ENCODE data around the gene BCKDHA.

Gene BCKDHA

GRCh38 chr19:41384351-41384750 lies 13.3 kb upstream of the BCKDHA start:
- Histone ChIP-seq H3K27me3 (ENCODE audit: control insufficient read depth in 5 of 5, insufficient read depth in 4 of 5, low read length in 5 of 5) (no peaks in the 10 kb centered on the region), H3K9me3 (ENCODE audit: control insufficient read depth in 5 of 5, low read length in 5 of 5) (no peaks in the 10 kb centered on the region), H3K27ac (ENCODE audit: low read depth, low read length) (no peak overlapping the region), H3K4me1 (ENCODE audit: control insufficient read depth in 5 of 5, insufficient read depth in 5 of 5, low read length in 5 of 5) (peaks cover 0 to 9% (median 0%) of the 10 kb centered on the region in 5 donors), H3K9ac (ENCODE audit: low read length in 5 of 5) (no peak overlapping the region), H3K4me3 (ENCODE audit: low read depth in 1 of 5, low read length in 5 of 5) (no peak overlapping the region), H3K36me3 (ENCODE audit: control insufficient read depth in 5 of 5, insufficient read depth in 5 of 5, low read length in 5 of 5) (peaks cover 0 to 41% (median 28%) of the 10 kb centered on the region in 5 donors)

GRCh38 chr19:41386442-41386841 lies 11.2 kb upstream of the BCKDHA start:
- no peaks in the 10 kb centered on the region for H3K4me1 ChIP-seq (ENCODE audit: control insufficient read depth in 5 of 5, insufficient read depth in 5 of 5, low read length in 5 of 5)
- no peak overlapping the region for H3K27ac ChIP-seq (ENCODE audit: low read depth, low read length)
- H3K36me3 ChIP-seq (ENCODE audit: control insufficient read depth in 5 of 5, insufficient read depth in 5 of 5, low read length in 5 of 5), result peaks cover 0 to 57% (median 45%) of the 10 kb centered on the region in 5 donors

DNA sequence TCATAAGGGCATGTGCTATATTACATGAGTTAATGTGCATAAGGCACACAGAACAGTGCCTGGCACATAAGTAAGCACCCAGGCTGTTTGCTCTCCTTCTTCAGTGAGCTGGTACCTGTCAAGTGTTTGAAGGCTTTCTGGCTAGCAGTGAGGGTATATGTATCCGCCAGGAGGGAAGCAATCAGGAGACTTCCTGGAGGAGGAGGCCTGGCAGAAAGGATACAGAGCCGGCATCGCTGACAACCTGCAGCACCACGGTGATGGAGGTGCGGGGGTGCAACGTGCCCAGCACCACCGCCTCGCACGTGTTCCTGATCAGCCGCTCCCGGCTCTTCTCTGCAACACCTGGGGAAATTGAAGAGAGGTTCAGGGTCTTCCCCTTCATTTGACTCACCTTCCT lies 6.0 kb upstream of the BCKDHA start:
- H3K36me3 ChIP-seq (ENCODE audit: control insufficient read depth in 5 of 5, insufficient read depth in 5 of 5, low read length in 5 of 5), result peaks cover 0 to 46% (median 38%) of the 10 kb centered on the region in 5 donors

More at GRCh38 chr19:41386442-41386841, 11.2 kb upstream of the BCKDHA start:
- H3K9ac ChIP-seq (ENCODE audit: low read length in 5 of 5), result no peak overlapping the region
- no peak overlapping the region for H3K4me3 ChIP-seq (ENCODE audit: low read depth in 1 of 5, low read length in 5 of 5)
- no peaks in the 10 kb centered on the region for H3K9me3 ChIP-seq (ENCODE audit: control insufficient read depth in 5 of 5, low read length in 5 of 5)
- no peaks in the 10 kb centered on the region for H3K27me3 ChIP-seq (ENCODE audit: control insufficient read depth in 5 of 5, insufficient read depth in 4 of 5, low read length in 5 of 5)

GRCh38 chr19:41392775-41393174 lies 4.8 kb upstream of the BCKDHA start:
- no peaks in the 10 kb centered on the region for H3K9me3 ChIP-seq (ENCODE audit: control insufficient read depth in 5 of 5, low read length in 5 of 5)
- no peaks in the 10 kb centered on the region for H3K27me3 ChIP-seq (ENCODE audit: control insufficient read depth in 5 of 5, insufficient read depth in 4 of 5, low read length in 5 of 5)
- H3K4me3 ChIP-seq (ENCODE audit: low read depth in 1 of 5, low read length in 5 of 5), result no peak overlapping the region
- no peak overlapping the region for H3K27ac ChIP-seq (ENCODE audit: low read depth, low read length)
- H3K4me1 ChIP-seq (ENCODE audit: control insufficient read depth in 5 of 5, insufficient read depth in 5 of 5, low read length in 5 of 5), result peaks cover 3 to 13% (median 9%) of the 10 kb centered on the region in 5 donors
- H3K9ac ChIP-seq (ENCODE audit: low read length in 5 of 5), result no peak overlapping the region
- H3K36me3 ChIP-seq (ENCODE audit: control insufficient read depth in 5 of 5, insufficient read depth in 5 of 5, low read length in 5 of 5), result peaks cover 0 to 36% (median 29%) of the 10 kb centered on the region in 5 donors

More for the DNA sequence above, 6.0 kb upstream of the BCKDHA start:
- H3K27me3 ChIP-seq (ENCODE audit: control insufficient read depth in 5 of 5, insufficient read depth in 4 of 5, low read length in 5 of 5), result no peaks in the 10 kb centered on the region
- no peak overlapping the region for H3K27ac ChIP-seq (ENCODE audit: low read depth, low read length)
- peaks cover 0 to 8% (median 5%) of the 10 kb centered on the region in 5 donors for H3K4me1 ChIP-seq (ENCODE audit: control insufficient read depth in 5 of 5, insufficient read depth in 5 of 5, low read length in 5 of 5)
- H3K9me3 ChIP-seq (ENCODE audit: control insufficient read depth in 5 of 5, low read length in 5 of 5), result no peaks in the 10 kb centered on the region
- H3K4me3 ChIP-seq (ENCODE audit: low read depth in 1 of 5, low read length in 5 of 5), result no peak overlapping the region
- no peak overlapping the region for H3K9ac ChIP-seq (ENCODE audit: low read length in 5 of 5)

DNA sequence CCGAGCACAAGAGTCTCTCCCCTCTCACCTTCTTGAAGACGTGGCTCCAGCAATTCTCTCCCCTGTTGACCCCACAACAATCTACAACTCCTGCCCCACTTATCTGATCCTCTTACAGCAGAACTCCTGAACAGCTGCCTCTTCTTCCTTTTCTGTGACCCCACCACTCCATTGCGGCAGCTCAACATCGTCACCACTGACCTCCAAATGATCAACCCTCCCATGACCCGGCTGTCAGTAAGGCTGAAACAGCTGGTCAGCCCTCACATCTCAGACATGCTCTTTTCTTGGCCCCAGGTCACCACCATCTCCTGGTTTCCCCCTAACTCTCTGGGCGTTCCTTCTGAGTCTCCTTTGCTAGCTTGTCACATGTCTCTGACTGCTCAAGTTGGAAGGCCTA lies 2.3 kb upstream of the BCKDHA start:
- no peak overlapping the region for H3K27ac ChIP-seq (ENCODE audit: low read depth, low read length)
- H3K36me3 ChIP-seq (ENCODE audit: control insufficient read depth in 5 of 5, insufficient read depth in 5 of 5, low read length in 5 of 5), result peaks cover 0 to 18% (median 16%) of the 10 kb centered on the region in 5 donors
- no peaks in the 10 kb centered on the region for H3K9me3 ChIP-seq (ENCODE audit: control insufficient read depth in 5 of 5, low read length in 5 of 5)
- no peaks in the 10 kb centered on the region for H3K27me3 ChIP-seq (ENCODE audit: control insufficient read depth in 5 of 5, insufficient read depth in 4 of 5, low read length in 5 of 5)
- H3K4me3 ChIP-seq (ENCODE audit: low read depth in 1 of 5, low read length in 5 of 5), result no peak overlapping the region
- peaks cover 9 to 29% (median 25%) of the 10 kb centered on the region in 5 donors for H3K4me1 ChIP-seq (ENCODE audit: control insufficient read depth in 5 of 5, insufficient read depth in 5 of 5, low read length in 5 of 5)
- no peak overlapping the region for H3K9ac ChIP-seq (ENCODE audit: low read length in 5 of 5)

DNA sequence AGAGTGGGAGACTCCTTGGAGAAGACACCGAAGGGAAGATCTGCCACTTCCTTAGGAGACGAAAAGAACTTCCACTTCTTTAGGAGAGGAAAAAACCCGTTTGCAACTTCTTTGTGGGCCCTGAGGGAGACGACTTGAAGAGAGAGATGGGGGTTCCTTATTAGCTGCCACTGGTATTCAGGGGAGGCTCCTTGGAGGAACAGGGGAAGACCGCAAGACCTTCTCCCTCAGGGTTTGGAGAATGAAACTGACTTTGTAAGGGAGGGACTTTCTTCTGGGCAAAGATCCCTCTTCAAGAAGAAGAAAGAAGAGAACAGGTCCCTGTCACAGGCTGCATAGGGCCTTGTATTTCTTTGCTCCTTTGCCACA lies 416 bp downstream of the BCKDHA start:
- H3K9me3 ChIP-seq (ENCODE audit: control insufficient read depth in 5 of 5, low read length in 5 of 5), result no peaks in the 10 kb centered on the region
- peak overlapping the region; percentile 84 to 99 (median 95) for H3K4me3 ChIP-seq (ENCODE audit: low read depth in 1 of 5, low read length in 5 of 5)
- H3K9ac ChIP-seq (ENCODE audit: low read length in 5 of 5), result peak overlapping the region; percentile 16 to 97 (median 92)
- H3K27me3 ChIP-seq (ENCODE audit: control insufficient read depth in 5 of 5, insufficient read depth in 4 of 5, low read length in 5 of 5), result no peaks in the 10 kb centered on the region
- peak overlapping the region; percentile 97 for H3K27ac ChIP-seq (ENCODE audit: low read depth, low read length)
- peaks cover 0 to 11% (median 2%) of the 10 kb centered on the region in 5 donors for H3K36me3 ChIP-seq (ENCODE audit: control insufficient read depth in 5 of 5, insufficient read depth in 5 of 5, low read length in 5 of 5)
- H3K4me1 ChIP-seq (ENCODE audit: control insufficient read depth in 5 of 5, insufficient read depth in 5 of 5, low read length in 5 of 5), result peaks cover 10 to 39% (median 28%) of the 10 kb centered on the region in 5 donors

GRCh38 chr19:41398598-41398997 lies 980 bp downstream of the BCKDHA start:
- Histone ChIP-seq H3K36me3 (ENCODE audit: control insufficient read depth in 5 of 5, insufficient read depth in 5 of 5, low read length in 5 of 5) (peaks cover 0 to 16% (median 4%) of the 10 kb centered on the region in 5 donors), H3K9ac (ENCODE audit: low read length in 5 of 5) (peak overlapping the region; percentile 7 to 97 (median 92)), H3K27ac (ENCODE audit: low read depth, low read length) (no peak overlapping the region), H3K4me3 (ENCODE audit: low read depth in 1 of 5, low read length in 5 of 5) (peak overlapping the region; percentile 84 to 99 (median 95)), H3K27me3 (ENCODE audit: control insufficient read depth in 5 of 5, insufficient read depth in 4 of 5, low read length in 5 of 5) (no peaks in the 10 kb centered on the region), H3K9me3 (ENCODE audit: control insufficient read depth in 5 of 5, low read length in 5 of 5) (no peaks in the 10 kb centered on the region), H3K4me1 (ENCODE audit: control insufficient read depth in 5 of 5, insufficient read depth in 5 of 5, low read length in 5 of 5) (peaks cover 11 to 43% (median 28%) of the 10 kb centered on the region in 5 donors)

GRCh38 chr19:41399091-41399490 lies 1.5 kb downstream of the BCKDHA start:
- peak overlapping the region in 3 of 5 donors; percentile 95 to 99 (median 98) for H3K4me3 ChIP-seq (ENCODE audit: low read depth in 1 of 5, low read length in 5 of 5)
- peak overlapping the region; percentile 7 to 97 (median 89) for H3K9ac ChIP-seq (ENCODE audit: low read length in 5 of 5)
- H3K27me3 ChIP-seq (ENCODE audit: control insufficient read depth in 5 of 5, insufficient read depth in 4 of 5, low read length in 5 of 5), result no peaks in the 10 kb centered on the region
- peaks cover 0 to 17% (median 4%) of the 10 kb centered on the region in 5 donors for H3K36me3 ChIP-seq (ENCODE audit: control insufficient read depth in 5 of 5, insufficient read depth in 5 of 5, low read length in 5 of 5)
- H3K27ac ChIP-seq (ENCODE audit: low read depth, low read length), result no peak overlapping the region
- no peaks in the 10 kb centered on the region for H3K9me3 ChIP-seq (ENCODE audit: control insufficient read depth in 5 of 5, low read length in 5 of 5)
- peaks cover 11 to 43% (median 28%) of the 10 kb centered on the region in 5 donors for H3K4me1 ChIP-seq (ENCODE audit: control insufficient read depth in 5 of 5, insufficient read depth in 5 of 5, low read length in 5 of 5)

- H3K36me3 ChIP-seq (ENCODE audit: control insufficient read depth in 5 of 5, insufficient read depth in 5 of 5, low read length in 5 of 5), result peaks cover 0 to 17% (median 4%) of the 10 kb centered on the region in 5 donors
- H3K27me3 ChIP-seq (ENCODE audit: control insufficient read depth in 5 of 5, insufficient read depth in 4 of 5, low read length in 5 of 5), result no peaks in the 10 kb centered on the region
- peak overlapping the region in 1 of 5 donors; percentile 41 for H3K9ac ChIP-seq (ENCODE audit: low read length in 5 of 5)
- H3K4me1 ChIP-seq (ENCODE audit: control insufficient read depth in 5 of 5, insufficient read depth in 5 of 5, low read length in 5 of 5), result peaks cover 11 to 43% (median 28%) of the 10 kb centered on the region in 5 donors
- no peak overlapping the region for H3K27ac ChIP-seq (ENCODE audit: low read depth, low read length)
- no peak overlapping the region for H3K4me3 ChIP-seq (ENCODE audit: low read depth in 1 of 5, low read length in 5 of 5)
- no peaks in the 10 kb centered on the region for H3K9me3 ChIP-seq (ENCODE audit: control insufficient read depth in 5 of 5, low read length in 5 of 5)
Measured at GRCh38 chr19:41399525-41399924, 1.9 kb downstream of the BCKDHA start.

- H3K4me1 ChIP-seq (ENCODE audit: control insufficient read depth in 5 of 5, insufficient read depth in 5 of 5, low read length in 5 of 5), result peaks cover 16 to 56% (median 28%) of the 10 kb centered on the region in 5 donors
- no peaks in the 10 kb centered on the region for H3K9me3 ChIP-seq (ENCODE audit: control insufficient read depth in 5 of 5, low read length in 5 of 5)
- H3K9ac ChIP-seq (ENCODE audit: low read length in 5 of 5), result no peak overlapping the region
- H3K27me3 ChIP-seq (ENCODE audit: control insufficient read depth in 5 of 5, insufficient read depth in 4 of 5, low read length in 5 of 5), result no peaks in the 10 kb centered on the region
- H3K36me3 ChIP-seq (ENCODE audit: control insufficient read depth in 5 of 5, insufficient read depth in 5 of 5, low read length in 5 of 5), result peaks cover 0 to 22% (median 4%) of the 10 kb centered on the region in 5 donors
- no peak overlapping the region for H3K4me3 ChIP-seq (ENCODE audit: low read depth in 1 of 5, low read length in 5 of 5)
- no peak overlapping the region for H3K27ac ChIP-seq (ENCODE audit: low read depth, low read length)
Measured at GRCh38 chr19:41401483-41401882, 3.9 kb downstream of the BCKDHA start.
